Hindlimb muscle (tissue), 1 donor: ENCODE measurements around the gene BPI. TPM values are rescaled to one million over a fixed set of nuclear protein-coding genes. Genes with fewer than 3 reads are reported as not detected.
"Not testable (repeated sequence)": the region's sequence is repeated elsewhere in the genome, so short reads cannot be mapped to it uniquely, and the experiment has no call there.

ENCODE experiments used
- DNase-seq: peaks from one replicate; pipeline ENCODE4 v3.0.0-alpha.2; 2013
- polyA plus RNA-seq: library from polyadenylated mRNA; unstranded; fragments of 120-200 nt; gene quantifications from one replicate; pipeline ENCODE4 v1.2.1, GENCODE V29; 2013; ENCODE audit not compliant: insufficient read length

Gene BPI
- polyA plus RNA-seq, 1 donor, result 0.52 TPM

GRCh38 chr20:38278131-38278530, 25.8 kb upstream of the BPI start:
- peak; percentile 54 for DNase-seq

GRCh38 chr20:38278763-38279162, 25.2 kb upstream of the BPI start:
- no peak for DNase-seq

- DNase-seq, result not testable (repeated sequence)
These were observed 22.6 kb upstream of the BPI start for GRCh38 chr20:38281176-38281915.

DNA sequence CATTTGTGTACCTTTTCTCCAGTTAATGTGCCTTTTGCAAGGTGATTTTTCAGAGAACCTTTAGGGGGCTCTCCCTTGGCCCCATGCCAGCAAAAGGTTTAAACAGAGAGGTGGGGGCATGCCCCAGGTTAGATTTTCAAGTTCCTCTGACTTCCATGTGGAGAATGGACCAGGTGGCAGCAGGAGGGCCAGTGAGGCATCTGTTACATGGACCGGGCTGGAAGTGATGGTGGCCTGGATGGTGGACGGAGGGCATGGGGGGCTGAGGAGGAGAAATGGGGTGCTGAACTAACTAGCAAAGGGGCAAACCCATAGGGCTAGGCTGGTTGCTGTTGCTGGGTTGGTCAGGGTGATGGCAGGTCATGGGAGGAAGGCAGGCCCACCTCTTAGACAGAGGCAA, 20.7 kb upstream of the BPI start:
- DNase-seq, result no peak

DNA sequence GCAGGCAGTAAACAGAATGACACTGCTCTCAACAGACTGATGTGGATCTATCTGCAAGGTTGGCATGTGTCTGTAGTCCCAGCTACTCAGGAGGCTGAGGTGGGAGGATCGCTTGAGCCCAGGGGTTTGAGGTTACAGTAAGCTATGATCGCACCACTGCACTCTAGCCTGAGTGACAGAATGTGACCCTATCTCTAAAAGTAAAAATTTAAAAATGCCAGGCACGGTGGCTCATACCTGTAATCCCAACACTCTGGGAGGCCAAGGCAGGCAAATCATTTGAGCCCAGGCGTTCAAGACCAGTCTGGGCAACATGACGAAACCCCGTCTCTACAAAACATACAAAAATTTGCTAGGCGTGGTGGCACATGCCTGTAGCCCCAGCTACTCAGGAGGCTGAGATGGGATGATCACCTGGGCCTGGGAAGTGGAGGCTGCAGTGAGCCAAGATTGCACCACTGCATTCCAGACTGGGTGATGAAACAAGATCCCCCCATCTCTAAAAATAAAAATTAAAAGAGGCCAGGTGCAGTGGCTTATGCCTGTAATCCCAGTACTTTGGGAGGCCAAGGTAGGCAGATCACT, 19.8 kb upstream of the BPI start:
- DNase-seq, result not testable (repeated sequence)

GRCh38 chr20:38284893-38285444, 19.0 kb upstream of the BPI start:
- no peak for DNase-seq

- DNase-seq, result no peak
These were observed 17.1 kb upstream of the BPI start for GRCh38 chr20:38286586-38287531.

DNA sequence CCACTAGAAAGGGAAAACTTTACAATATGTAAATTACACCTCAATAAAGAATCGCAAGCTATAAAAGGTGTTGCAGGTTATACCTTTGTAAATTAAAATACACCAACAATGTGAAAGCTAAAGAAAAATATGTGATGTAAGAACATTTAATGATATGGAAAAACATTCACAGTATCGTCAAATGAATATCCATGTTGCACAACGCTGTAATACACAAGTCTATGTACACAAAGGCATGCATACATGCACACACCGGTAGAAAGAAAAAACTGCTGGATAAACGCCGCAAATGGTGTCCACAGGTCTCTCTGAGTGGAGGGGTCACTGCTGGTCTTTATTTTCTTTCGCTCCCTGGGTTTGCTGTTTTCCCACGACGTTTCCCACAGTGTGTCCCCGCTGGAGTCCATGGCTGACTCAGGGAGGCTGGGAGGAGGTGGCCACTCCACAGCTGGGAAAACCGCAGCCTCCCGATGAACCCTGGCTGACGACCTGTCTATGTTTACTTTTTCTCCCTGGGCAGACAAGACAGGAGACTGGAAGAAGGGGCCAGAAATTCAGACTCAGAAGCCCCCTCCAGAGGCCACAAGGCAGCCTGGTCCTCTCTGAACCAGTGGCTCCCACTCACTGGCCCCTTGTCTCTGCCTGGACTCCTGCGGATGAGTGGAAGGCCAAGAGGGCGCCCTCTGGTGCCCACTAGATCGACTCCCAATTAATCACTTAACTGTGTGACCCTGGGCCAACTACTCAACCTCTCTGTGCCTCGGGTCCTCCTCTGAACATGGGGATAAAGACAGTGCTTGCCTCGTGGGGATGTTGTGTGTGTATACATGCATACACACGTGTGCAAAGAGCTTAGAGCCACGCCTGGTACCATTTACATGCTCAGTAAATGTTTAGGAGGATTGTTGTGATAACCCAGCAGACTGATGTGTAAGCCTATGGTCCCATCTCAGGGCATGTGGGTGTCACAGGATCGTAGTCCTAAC, 12.8 kb upstream of the BPI start:
- DNase-seq, result no peak

DNA sequence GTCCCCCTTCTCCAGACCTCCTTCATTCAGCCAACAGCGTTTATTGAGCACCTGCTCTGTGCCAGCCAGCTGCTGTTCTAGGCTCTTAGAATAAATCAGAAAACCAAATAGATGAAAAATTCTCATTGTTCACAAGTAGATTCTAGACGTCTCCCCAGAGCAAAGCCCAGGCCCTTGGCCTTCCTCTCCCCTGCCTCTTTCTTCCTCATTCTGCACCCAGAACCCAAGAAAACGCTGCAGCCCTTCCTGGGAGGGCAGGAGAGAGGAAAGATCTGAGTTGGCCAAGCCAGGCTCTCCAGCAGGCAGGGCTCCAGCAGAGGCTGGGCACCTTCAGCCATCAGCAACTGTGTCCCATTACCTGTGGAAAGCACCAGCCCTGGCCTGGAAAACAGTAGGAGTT, 12.0 kb upstream of the BPI start:
- no peak for DNase-seq

GRCh38 chr20:38293491-38294065, 10.4 kb upstream of the BPI start:
- no peak for DNase-seq

DNA sequence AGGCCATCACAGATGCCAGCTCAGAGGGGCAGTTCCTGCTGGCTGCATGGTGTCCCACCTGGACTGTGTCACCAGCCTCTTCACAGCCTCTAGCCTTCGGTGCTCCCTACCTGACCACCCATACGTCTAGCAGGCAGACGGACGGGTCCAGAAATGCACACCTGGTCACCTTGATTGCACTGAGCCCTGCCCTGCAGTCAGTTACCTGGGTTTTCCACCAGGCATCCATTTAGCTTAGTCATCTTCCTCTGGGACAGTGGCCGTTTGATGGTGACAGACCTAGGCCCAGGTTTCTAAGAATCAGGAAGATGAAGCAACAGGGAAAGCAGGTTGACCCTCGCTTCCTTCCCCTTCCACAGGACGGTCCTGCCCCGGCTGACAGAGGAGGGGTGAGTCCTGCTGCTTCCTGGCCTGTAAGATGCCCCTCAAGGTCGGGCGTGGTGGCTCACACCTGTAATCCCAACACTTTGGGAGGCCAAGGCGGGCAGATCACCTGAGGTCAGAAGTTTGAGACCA, 9.8 kb upstream of the BPI start:
- no peak for DNase-seq

DNA sequence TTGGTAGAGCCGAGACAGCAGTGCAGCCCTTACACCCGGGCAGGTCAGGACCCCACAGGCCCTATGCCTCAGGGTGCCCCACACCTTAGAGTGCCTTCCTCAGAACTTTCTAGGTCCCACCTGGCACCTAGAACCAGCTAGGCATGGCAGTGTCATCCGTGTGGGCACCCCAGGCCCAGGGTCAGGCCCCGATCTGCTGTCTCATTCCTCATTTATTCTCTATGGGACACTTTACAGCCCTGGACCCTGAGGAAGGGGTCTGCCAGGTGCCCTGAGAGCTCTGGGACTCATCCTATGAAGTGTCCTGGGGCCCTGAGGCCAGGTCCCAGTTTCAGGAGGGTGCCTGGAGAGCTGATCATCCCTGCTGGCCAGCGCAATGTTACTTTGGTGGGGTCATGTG, 8.1 kb upstream of the BPI start:
- DNase-seq, result no peak

DNA sequence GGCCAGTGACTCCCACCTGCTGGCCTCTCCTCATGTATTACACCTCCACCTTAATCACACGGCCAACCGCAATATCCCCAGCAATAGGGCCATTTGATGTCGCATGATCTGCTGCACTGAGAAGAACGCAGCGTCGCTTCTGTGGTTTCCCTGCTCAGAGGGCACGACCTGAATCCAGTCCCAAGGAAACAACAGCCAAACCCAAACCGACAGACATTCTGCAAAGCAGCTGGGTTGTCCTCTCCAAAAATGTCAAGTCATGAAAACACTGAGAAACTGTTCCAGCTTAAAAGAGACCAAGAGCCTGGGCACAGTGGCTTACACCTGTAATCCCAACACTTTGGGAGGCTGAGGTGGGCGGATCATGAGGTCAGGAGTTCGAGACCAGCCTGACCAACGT, 7.5 kb upstream of the BPI start:
- DNase-seq, result no peak

DNA sequence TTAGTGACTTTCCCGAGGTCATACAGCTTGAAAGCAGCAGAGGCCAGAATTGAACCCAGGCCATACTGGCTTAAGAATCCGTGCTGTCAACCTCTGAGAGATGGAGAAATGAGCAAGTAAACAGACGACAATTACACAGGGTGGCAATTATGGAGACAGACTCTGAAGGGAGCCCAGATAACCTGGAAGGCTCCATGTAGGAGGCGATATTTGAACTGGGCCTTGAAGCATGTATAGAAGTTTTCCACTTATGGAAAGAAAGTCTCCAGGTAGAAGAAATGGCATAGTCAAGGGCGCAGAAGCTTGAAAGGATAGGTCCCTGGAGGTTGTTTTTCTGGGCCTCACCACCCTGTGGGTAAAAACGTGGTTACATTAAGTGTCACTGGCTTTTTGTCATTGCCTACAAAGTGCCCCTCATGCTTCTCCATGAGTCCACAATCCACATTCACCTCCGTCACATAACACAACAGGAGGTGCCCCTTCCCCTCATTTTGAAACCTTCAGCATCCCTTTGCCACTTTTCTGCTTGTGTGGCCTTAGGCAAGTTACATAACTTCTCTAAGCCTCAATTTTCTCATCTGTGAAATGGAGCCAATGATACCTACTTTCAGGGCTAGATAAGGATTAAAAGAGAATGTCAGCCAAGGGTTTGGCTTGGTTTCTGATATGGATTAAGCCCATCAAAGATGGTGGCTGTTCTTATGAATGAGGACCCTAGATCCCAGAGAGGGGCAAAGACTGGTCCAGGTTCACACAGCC, 5.9 kb upstream of the BPI start:
- no peak for DNase-seq

- DNase-seq, result peak; percentile 71
These were observed 5.1 kb upstream of the BPI start for GRCh38 chr20:38298768-38299288.

DNA sequence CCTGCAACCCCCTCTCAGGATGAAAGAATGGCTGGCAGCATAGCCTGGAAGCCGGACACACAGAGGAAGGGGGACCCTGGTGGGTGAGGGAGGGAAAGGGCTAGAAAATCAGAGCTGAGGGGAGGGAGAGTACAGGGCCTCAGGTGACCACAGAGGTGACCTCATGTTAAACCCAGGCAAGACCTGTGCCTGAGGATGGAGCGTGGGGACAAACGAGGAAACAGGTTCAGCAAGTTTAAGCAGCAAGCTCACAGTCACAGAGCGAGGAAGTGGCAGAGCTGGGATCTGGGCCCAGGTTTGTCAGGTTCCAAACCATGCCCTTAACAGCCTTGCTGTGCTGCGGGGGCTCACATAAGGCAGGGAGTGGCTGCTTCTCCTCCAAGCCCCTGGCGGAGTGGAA, 4.0 kb upstream of the BPI start:
- DNase-seq, result no peak

GRCh38 chr20:38300438-38300837, 3.5 kb upstream of the BPI start:
- DNase-seq, result no peak

- no peak for DNase-seq
These were observed 2.6 kb upstream of the BPI start for GRCh38 chr20:38301309-38301708.

DNA sequence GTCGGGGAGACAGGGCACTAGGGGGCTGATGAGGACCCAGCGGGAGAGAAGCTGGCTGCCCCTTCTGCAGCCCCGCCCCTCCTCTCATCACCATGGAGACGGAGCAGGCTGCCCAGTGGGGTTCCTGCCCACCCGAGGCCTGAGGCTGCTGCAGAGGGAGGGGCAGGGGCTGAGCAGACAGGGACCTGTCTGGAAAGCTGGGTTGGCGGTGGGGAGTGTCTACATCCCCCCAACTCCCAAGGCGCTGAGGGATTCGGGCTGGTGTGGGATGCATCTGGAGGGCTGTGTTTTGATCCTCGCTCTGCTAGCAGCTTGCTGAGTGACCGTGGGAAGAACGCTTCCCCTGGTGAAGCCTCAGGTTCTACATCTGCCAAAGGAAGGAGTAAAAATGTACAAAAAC, 1.2 kb upstream of the BPI start:
- peak; percentile 27 for DNase-seq

DNA sequence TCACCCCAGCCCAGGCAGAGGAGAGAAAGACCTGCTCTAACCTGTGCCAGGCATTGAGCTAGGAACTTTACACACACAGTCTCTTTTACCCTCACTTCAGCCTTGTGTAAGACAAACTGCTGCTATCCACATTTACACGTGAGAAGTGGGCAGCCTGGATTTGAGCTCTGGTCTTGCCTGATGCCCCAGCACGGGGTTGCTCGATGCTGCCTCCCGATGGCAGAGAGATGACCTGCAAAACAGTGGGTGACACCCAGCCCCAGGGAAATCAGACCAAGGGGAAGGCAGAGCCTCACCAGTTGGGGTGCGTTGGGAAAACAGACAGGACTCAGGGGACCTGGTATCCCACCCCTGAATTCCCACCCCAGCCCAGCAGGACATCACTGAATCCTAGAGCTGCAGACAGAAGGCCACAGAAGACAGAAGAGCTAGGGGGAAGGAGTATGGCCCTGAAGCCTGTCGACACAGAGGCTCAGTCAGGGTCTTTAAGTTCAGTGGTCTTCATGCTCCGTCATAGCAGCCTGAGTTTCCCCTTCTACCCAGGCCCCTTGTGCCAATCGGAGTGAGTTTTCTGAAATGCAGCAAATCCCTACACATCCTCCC, 990 bp downstream of the BPI start:
- no peak for DNase-seq
